CD1c-positive myeloid dendritic cell (primary cell): Measurements from ENCODE around the gene PTPN3.
"Not testable (repeated sequence)": the region's sequence is repeated elsewhere in the genome, so short reads cannot be mapped to it uniquely, and the experiment has no call there.

ENCODE experiments used
- DNase-seq: peaks from one replicate; pipeline ENCODE4 v3.0.0-alpha.2; 2016; ENCODE audit errors: extremely low spot score

Gene PTPN3

GRCh38 chr9:109401169-109401989 lies 96.7 kb downstream of the PTPN3 start:
- peak; percentile 44 for DNase-seq

- no peak for DNase-seq
These were observed 98.8 kb downstream of the PTPN3 start for GRCh38 chr9:109399258-109399767.

- DNase-seq: no peak
These were observed 106.9 kb downstream of the PTPN3 start for GRCh38 chr9:109391176-109391575.

- DNase-seq: no peak
These were observed 110.3 kb downstream of the PTPN3 start for GRCh38 chr9:109387856-109388255.

- DNase-seq: no peak
These were observed 110.9 kb downstream of the PTPN3 start for GRCh38 chr9:109387206-109387605.

GRCh38 chr9:109385499-109385898 lies 112.6 kb downstream of the PTPN3 start:
- no peak for DNase-seq

- no peak for DNase-seq
These were observed 114.2 kb downstream of the PTPN3 start for GRCh38 chr9:109383947-109384346.

GRCh38 chr9:109383356-109383755 lies 114.8 kb downstream of the PTPN3 start:
- no peak for DNase-seq

GRCh38 chr9:109382585-109382984 lies 115.5 kb downstream of the PTPN3 start:
- DNase-seq: no peak

GRCh38 chr9:109382182-109382581 lies 115.9 kb downstream of the PTPN3 start:
- DNase-seq: no peak

- DNase-seq: no peak
These were observed 116.9 kb downstream of the PTPN3 start for GRCh38 chr9:109381011-109381729.

GRCh38 chr9:109379513-109379912 lies 118.6 kb downstream of the PTPN3 start:
- no peak for DNase-seq

- no peak for DNase-seq
These were observed 119.8 kb downstream of the PTPN3 start for GRCh38 chr9:109378316-109378715.

GRCh38 chr9:109372246-109372645 lies 125.9 kb downstream of the PTPN3 start:
- no peak for DNase-seq

- no peak for DNase-seq
These were observed 126.7 kb downstream of the PTPN3 start for GRCh38 chr9:109371374-109371773.

GRCh38 chr9:109369285-109369684 lies 128.8 kb downstream of the PTPN3 start:
- no peak for DNase-seq

GRCh38 chr9:109360771-109361170 lies 137.3 kb downstream of the PTPN3 start:
- no peak for DNase-seq

GRCh38 chr9:109358968-109359603 lies 139.0 kb downstream of the PTPN3 start:
- not testable (repeated sequence) for DNase-seq

- no peak for DNase-seq
These were observed 142.4 kb downstream of the PTPN3 start for GRCh38 chr9:109355564-109356297.

GRCh38 chr9:109354190-109354589 lies 143.9 kb downstream of the PTPN3 start:
- no peak for DNase-seq

GRCh38 chr9:109351032-109351431 lies 147.1 kb downstream of the PTPN3 start:
- no peak for DNase-seq

- DNase-seq: no peak
These were observed 148.7 kb downstream of the PTPN3 start for GRCh38 chr9:109349421-109349846.
